Rectal smooth muscle tissue (tissue), 1 donor: Measurements from ENCODE around the gene ATP2B2.

Source experiments
- H3K27ac ChIP-seq: one replicate; pipeline ENCODE4 v1.7.0; 2013; ENCODE audit warnings: low read depth, low read length, inconsistent platforms
- H3K27me3 ChIP-seq: one replicate; pipeline ENCODE4 v1.7.0; 2013; ENCODE audit warnings: low read length; ENCODE audit not compliant: control insufficient read depth, insufficient read depth
- H3K36me3 ChIP-seq: one replicate; pipeline ENCODE4 v1.7.0; 2013; ENCODE audit warnings: low read length; ENCODE audit not compliant: control insufficient read depth, insufficient read depth
- H3K4me1 ChIP-seq: one replicate; pipeline ENCODE4 v1.7.0; 2013; ENCODE audit warnings: low read length; ENCODE audit not compliant: control insufficient read depth, insufficient read depth
- H3K4me3 ChIP-seq: one replicate; pipeline ENCODE4 v1.7.0; 2013; ENCODE audit warnings: low read length
- H3K9ac ChIP-seq: one replicate; pipeline ENCODE4 v1.7.0; 2013; ENCODE audit warnings: low read length

ATP2B2 gene

DNA sequence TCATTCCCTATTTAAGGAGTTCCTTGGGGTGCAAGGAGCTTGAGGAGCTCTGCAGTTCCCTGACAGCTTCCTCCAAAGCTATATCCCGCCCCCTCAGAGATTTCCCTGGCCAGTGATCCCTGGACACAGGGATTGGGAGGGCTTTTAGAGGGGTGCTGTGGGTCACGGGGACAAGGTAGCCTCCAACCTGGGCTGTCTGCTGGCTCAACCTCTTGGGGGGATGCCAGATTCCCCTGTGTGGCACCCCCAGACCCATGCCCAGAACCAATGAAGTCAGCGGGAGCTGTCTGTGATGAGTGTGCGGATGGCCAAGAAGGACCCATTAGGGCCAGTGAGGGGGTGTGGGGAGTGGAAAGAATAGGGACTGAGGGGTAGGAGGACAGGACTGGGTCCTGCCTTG is 21.0 kb upstream of the ATP2B2 start:
- H3K4me3 ChIP-seq: no peak overlapping the region
- H3K4me1 ChIP-seq: no peaks in the 10 kb centered on the region
- H3K27me3 ChIP-seq: no peaks in the 10 kb centered on the region
- H3K27ac ChIP-seq: no peak overlapping the region
- no peaks in the 10 kb centered on the region for H3K36me3 ChIP-seq
- no peak overlapping the region for H3K9ac ChIP-seq

- no peaks in the 10 kb centered on the region for H3K36me3 ChIP-seq
These were observed 19.5 kb upstream of the ATP2B2 start for GRCh38 chr3:10524799-10525301.

DNA sequence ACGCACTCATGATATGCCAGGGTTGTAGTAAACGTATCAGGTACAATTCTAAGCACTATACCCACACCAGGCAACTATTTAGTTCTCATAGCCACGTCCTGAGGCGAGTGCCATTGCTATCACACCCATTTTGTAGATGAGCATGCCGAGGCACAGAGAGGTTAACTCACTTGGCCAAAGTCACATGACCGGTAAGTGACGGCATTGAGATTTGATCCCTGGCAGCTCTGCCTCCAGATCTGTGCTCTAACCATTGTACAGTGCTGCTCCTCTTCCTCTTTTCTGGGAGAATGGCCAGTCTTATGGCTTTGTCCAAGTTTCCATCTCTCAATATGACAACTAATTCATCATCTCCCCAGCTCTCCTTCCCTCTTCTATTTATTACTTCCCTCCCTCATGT is 18.9 kb upstream of the ATP2B2 start:
- Histone ChIP-seq H3K4me3 (no peak overlapping the region), H3K36me3 (no peaks in the 10 kb centered on the region), H3K27ac (no peak overlapping the region), H3K4me1 (no peaks in the 10 kb centered on the region), H3K9ac (no peak overlapping the region), H3K27me3 (no peaks in the 10 kb centered on the region)

More at GRCh38 chr3:10524799-10525301, 19.5 kb upstream of the ATP2B2 start:
- H3K27me3 ChIP-seq: no peaks in the 10 kb centered on the region
- H3K4me3 ChIP-seq: no peak overlapping the region
- H3K9ac ChIP-seq: no peak overlapping the region
- H3K4me1 ChIP-seq: no peaks in the 10 kb centered on the region
- H3K27ac ChIP-seq: no peak overlapping the region

GRCh38 chr3:10523561-10523960 is 18.2 kb upstream of the ATP2B2 start:
- no peak overlapping the region for H3K4me3 ChIP-seq
- H3K4me1 ChIP-seq: no peaks in the 10 kb centered on the region
- H3K27me3 ChIP-seq: no peaks in the 10 kb centered on the region
- no peak overlapping the region for H3K9ac ChIP-seq
- H3K27ac ChIP-seq: no peak overlapping the region
- no peaks in the 10 kb centered on the region for H3K36me3 ChIP-seq

DNA sequence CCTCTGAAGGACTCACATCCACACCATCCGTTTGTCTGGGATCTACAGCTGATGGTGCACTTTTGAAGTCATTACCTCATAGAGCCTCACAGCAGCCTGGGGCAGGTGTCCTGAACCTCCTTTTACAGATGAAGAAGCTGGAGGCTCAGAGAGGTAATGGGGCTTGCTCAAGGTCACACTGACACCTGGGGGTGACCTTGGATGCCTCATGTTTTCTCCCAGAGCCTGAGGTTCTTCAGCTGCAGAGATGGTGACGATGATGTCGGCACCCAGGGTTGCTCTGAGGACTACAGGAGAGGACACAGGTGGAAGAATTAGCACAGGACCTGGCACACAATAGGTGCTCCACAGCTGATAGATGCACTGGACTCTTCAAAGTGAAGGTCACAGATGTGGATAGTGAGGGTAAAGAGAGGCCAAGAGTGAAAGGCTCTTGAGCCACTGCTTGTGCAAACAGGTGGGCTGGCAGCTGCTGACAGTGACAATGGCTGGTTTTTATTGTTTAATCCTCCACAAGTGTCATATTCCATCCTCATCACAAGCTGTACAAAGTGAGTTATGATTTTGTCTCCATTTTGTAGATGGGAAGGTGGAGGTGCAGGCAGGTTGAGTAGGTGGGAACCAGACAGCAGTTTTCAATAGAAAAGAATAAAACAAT is 17.4 kb upstream of the ATP2B2 start:
- no peaks in the 10 kb centered on the region for H3K4me1 ChIP-seq
- no peak overlapping the region for H3K9ac ChIP-seq
- no peaks in the 10 kb centered on the region for H3K27me3 ChIP-seq
- no peak overlapping the region for H3K27ac ChIP-seq
- no peaks in the 10 kb centered on the region for H3K36me3 ChIP-seq
- no peak overlapping the region for H3K4me3 ChIP-seq

DNA sequence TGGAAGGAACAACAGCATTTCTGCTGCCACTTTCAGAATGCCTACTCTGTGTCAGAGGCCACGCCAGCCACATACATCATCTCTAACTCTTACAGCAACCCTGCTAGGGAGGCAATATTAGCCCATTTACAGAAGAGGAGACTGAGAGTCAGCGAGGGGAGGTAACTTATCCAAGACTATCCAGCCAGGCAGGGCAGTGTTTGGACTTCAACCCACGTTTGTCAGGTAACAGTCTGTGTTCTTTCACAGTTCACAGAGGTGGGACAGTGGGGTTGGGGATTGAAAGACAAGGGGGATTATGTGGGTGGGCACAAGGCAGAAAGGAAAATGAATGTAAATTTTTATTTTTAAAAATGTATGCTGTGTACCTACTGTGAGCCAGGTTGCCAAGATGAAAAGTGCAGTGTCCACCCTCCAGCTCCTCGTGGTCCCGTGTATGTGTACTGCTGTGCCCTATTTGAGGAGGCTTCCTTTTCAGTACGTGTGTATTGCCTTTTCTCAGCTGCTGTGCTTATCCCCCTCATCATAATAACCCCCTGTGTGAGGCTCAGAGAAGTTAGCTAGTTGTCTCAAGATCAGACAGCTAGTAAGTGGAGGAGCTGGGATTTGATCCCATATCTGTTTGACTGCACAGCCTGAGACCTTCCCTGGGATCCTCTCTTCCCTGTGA is 16.5 kb upstream of the ATP2B2 start:
- Histone ChIP-seq H3K27me3 (no peaks in the 10 kb centered on the region), H3K36me3 (no peaks in the 10 kb centered on the region), H3K27ac (no peak overlapping the region), H3K9ac (no peak overlapping the region), H3K4me3 (no peak overlapping the region), H3K4me1 (no peaks in the 10 kb centered on the region)

GRCh38 chr3:10520072-10520471 is 14.7 kb upstream of the ATP2B2 start:
- Histone ChIP-seq H3K27ac (no peak overlapping the region), H3K27me3 (no peaks in the 10 kb centered on the region), H3K9ac (no peak overlapping the region), H3K4me1 (no peaks in the 10 kb centered on the region), H3K36me3 (no peaks in the 10 kb centered on the region), H3K4me3 (no peak overlapping the region)

- Histone ChIP-seq H3K4me1 (no peaks in the 10 kb centered on the region), H3K36me3 (no peaks in the 10 kb centered on the region), H3K4me3 (no peak overlapping the region), H3K9ac (no peak overlapping the region), H3K27me3 (no peaks in the 10 kb centered on the region), H3K27ac (no peak overlapping the region)
These were observed 13.8 kb upstream of the ATP2B2 start for GRCh38 chr3:10519236-10519635.

DNA sequence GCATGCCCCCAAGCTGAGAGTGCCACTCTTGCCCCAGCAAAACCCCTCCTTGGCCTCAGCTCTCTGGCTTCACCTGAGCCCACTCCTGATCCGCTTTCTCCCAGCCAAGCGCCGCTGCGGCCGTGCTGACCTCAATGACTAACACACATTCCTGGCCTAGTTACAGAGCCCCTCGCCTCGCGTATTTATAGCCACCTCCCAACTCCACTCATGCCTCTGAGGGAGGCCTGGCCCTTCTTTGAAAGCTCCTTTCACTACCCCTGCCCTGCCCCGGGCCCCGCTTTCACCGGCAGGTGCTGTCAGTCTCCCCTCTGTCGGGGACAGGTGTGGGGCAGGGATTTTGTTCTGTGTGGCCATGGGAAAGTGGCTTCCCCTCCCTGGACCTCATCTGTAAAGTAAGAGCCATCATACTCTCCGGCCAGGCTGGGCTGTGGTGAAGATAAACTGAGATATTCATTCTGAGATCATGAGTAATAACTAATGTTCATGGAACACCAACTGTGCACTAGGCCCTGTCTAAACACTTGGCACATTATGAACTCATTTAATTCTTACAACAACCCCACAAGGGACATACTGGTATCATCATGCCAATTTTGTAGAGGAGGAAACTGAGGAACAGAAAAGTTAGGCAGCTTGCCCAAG is 13.2 kb upstream of the ATP2B2 start:
- Histone ChIP-seq H3K27me3 (no peaks in the 10 kb centered on the region), H3K4me1 (no peaks in the 10 kb centered on the region), H3K4me3 (no peak overlapping the region), H3K27ac (no peak overlapping the region), H3K9ac (no peak overlapping the region), H3K36me3 (no peaks in the 10 kb centered on the region)

DNA sequence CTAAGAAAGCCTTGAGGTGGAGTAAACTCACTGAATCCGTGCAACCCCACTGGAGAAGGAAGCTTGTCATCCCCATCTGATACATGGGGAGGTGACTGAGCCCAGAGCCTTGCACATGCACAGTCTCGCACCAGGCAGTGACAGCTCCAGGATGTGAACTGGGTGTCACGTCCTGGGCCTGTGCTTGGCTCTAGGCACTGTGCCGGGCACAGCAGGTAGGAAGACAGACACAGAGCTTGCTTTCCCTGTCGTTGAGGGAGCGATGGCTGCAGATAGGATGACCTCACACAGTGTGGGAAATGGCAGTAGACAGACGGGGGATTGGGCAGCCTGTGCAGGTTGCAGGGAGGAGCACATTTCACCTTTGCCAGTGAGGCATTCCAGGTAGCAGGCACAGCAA is 12.2 kb upstream of the ATP2B2 start:
- Histone ChIP-seq H3K4me3 (no peak overlapping the region), H3K27ac (no peak overlapping the region), H3K4me1 (no peaks in the 10 kb centered on the region), H3K36me3 (no peaks in the 10 kb centered on the region), H3K27me3 (no peaks in the 10 kb centered on the region), H3K9ac (no peak overlapping the region)

- Histone ChIP-seq H3K9ac (no peak overlapping the region), H3K4me1 (no peaks in the 10 kb centered on the region), H3K27me3 (no peaks in the 10 kb centered on the region), H3K4me3 (no peak overlapping the region), H3K27ac (no peak overlapping the region), H3K36me3 (no peaks in the 10 kb centered on the region)
These were observed 11.4 kb upstream of the ATP2B2 start for GRCh38 chr3:10516544-10517452.

- Histone ChIP-seq H3K36me3 (no peaks in the 10 kb centered on the region), H3K27ac (no peak overlapping the region), H3K27me3 (no peaks in the 10 kb centered on the region), H3K9ac (no peak overlapping the region), H3K4me1 (no peaks in the 10 kb centered on the region), H3K4me3 (no peak overlapping the region)
These were observed 10.6 kb upstream of the ATP2B2 start for GRCh38 chr3:10515884-10516495.
